CD14-positive monocyte (primary cell): Measurements from ENCODE around the gene RPS25. TPM values are rescaled to one million over a fixed set of nuclear protein-coding genes. Genes with fewer than 3 reads are reported as not detected.
A peak's percentile ranks its signal among the peaks of the same experiment; 100 is the strongest.

Experiments
- DNase-seq, 3 donors: peaks; one replicate each; pipeline ENCODE4 v3.0.0-alpha.2; 2011 to 2022
- H2AFZ ChIP-seq: 2 replicates; pipeline ENCODE4 v1.6.0; 2012; ENCODE audit warnings: mild to moderate bottlenecking, low read depth, low read length, inconsistent platforms; ENCODE audit not compliant: insufficient read depth, poor library complexity, severe bottlenecking
- H3K27ac ChIP-seq, 2 donors: 1 replicate in 1 of 2; 2 replicates in 1 of 2; pipeline ENCODE4 v1.5.1; 2012 to 2013; ENCODE audit warnings: low read length in 2 of 2, control low read depth in 1 of 2, inconsistent platforms in 1 of 2, low read depth in 1 of 2, mild to moderate bottlenecking in 1 of 2
- H3K27me3 ChIP-seq, 2 donors: one replicate each; pipeline versions ENCODE4 v1.6.0 to v1.6.1; 2011 to 2013; ENCODE audit warnings: low read length in 2 of 2; ENCODE audit not compliant: control insufficient read depth in 2 of 2, insufficient read depth in 2 of 2
- H3K36me3 ChIP-seq, 2 donors: replicated peaks in 1 of 2; 1 replicate in 1 of 2; 2 replicates in 1 of 2; pipeline versions ENCODE4 v1.5.1 to v1.6.1; 2012 to 2013; ENCODE audit warnings: low read length in 2 of 2, control low read depth in 1 of 2, inconsistent platforms in 1 of 2, mild to moderate bottlenecking in 1 of 2; ENCODE audit not compliant: insufficient read depth in 2 of 2, control insufficient read depth in 1 of 2
- H3K4me1 ChIP-seq, 2 donors: 1 replicate in 1 of 2; 2 replicates in 1 of 2; pipeline versions ENCODE4 v1.5.1 to v1.6.1; 2012 to 2013; ENCODE audit warnings: low read length in 2 of 2, control low read depth in 1 of 2, inconsistent platforms in 1 of 2, mild to moderate bottlenecking in 1 of 2, moderate library complexity in 1 of 2; ENCODE audit not compliant: insufficient read depth in 2 of 2, control insufficient read depth in 1 of 2
- H3K4me2 ChIP-seq: replicated peaks from 2 replicates; pipeline ENCODE3; 2012; ENCODE audit warnings: low read length, moderate library complexity, mild to moderate bottlenecking; ENCODE audit not compliant: poor library complexity, severe bottlenecking; ENCODE audit errors: extremely low read depth
- H3K4me3 ChIP-seq, 3 experiments: fragments of 200-600 bp in 1 of 3; sonication (generic) in 1 of 3; replicated peaks in 1 of 3; 1 replicate in 2 of 3; 2 replicates in 1 of 3; pipeline ENCODE4 v1.5.1; 2011 to 2013; ENCODE audit warnings: low read length in 3 of 3, mild to moderate bottlenecking in 3 of 3, control low read depth in 2 of 3, low read depth in 2 of 3, inconsistent platforms in 1 of 3, moderate library complexity in 1 of 3
- H3K79me2 ChIP-seq: 2 replicates; pipeline ENCODE4 v1.6.0; 2012; ENCODE audit warnings: mild to moderate bottlenecking, control low read depth, inconsistent platforms, low read length, moderate library complexity; ENCODE audit not compliant: insufficient read depth
- H3K9ac ChIP-seq: 2 replicates; pipeline ENCODE4 v1.6.0; 2017; ENCODE audit warnings: low read length, mild to moderate bottlenecking; ENCODE audit not compliant: insufficient read depth, poor library complexity, severe bottlenecking
- H3K9me3 ChIP-seq, 2 donors: replicated peaks in 1 of 2; 1 replicate in 1 of 2; 2 replicates in 1 of 2; pipeline versions ENCODE4 v1.5.1 to v1.6.1; 2012 to 2013; ENCODE audit warnings: low read length in 2 of 2, control low read depth in 1 of 2; ENCODE audit not compliant: control insufficient read depth in 1 of 2, insufficient read depth in 1 of 2
- H4K20me1 ChIP-seq: 2 replicates; pipeline ENCODE4 v1.6.0; 2012; ENCODE audit warnings: mild to moderate bottlenecking, low read length, control low read depth, moderate library complexity; ENCODE audit not compliant: insufficient read depth
- H3K27ac Mint-ChIP-seq, 7 donors: one replicate each; pipeline ENCODE4 v1.8.0; 2020; ENCODE audit warnings: mild to moderate bottlenecking in 7 of 7, mixed read lengths in 7 of 7, moderate library complexity in 6 of 7, inconsistent platforms in 2 of 7
- H3K27me3 Mint-ChIP-seq, 3 donors: one replicate each; pipeline ENCODE4 v1.8.0; 2021 to 2022; ENCODE audit warnings: low read depth in 3 of 3, mild to moderate bottlenecking in 3 of 3, mixed read lengths in 3 of 3, moderate library complexity in 3 of 3, inconsistent platforms in 1 of 3
- H3K36me3 Mint-ChIP-seq, 2 donors: one replicate each; pipeline ENCODE4 v1.8.0; 2020; ENCODE audit warnings: mixed read lengths in 2 of 2, inconsistent platforms in 1 of 2, mild to moderate bottlenecking in 1 of 2
- H3K4me1 Mint-ChIP-seq: one replicate; pipeline ENCODE4 v1.8.0; 2020; ENCODE audit warnings: mild to moderate bottlenecking, mixed read lengths
- H3K4me3 Mint-ChIP-seq, 2 donors: one replicate each; pipeline ENCODE4 v1.8.0; 2020; ENCODE audit warnings: mild to moderate bottlenecking in 2 of 2, mixed read lengths in 2 of 2, moderate library complexity in 1 of 2
- H3K9me3 Mint-ChIP-seq, 7 donors: one replicate each; pipeline ENCODE4 v1.8.0; 2020 to 2022; ENCODE audit warnings: mixed read lengths in 7 of 7, mild to moderate bottlenecking in 6 of 7, moderate library complexity in 6 of 7, inconsistent platforms in 2 of 7
- WGBS: methylation state at CpG from one replicate; pipeline ENCODE4 v1.1.5; 2013; ENCODE audit warnings: missing lambda C conversion rate; ENCODE audit not compliant: insufficient coverage; 5-methylcytosine and 5-hydroxymethylcytosine counted together
- intact Hi-C, 2 donors: fragments of 100-400 bp; cut with micrococcal nuclease; formaldehyde crosslinking; loops; one replicate each; pipeline versions ENCODE4 v1.15.0 to v1.15.1; 2023
- polyA plus RNA-seq, 3 donors: library from polyadenylated mRNA; depleted of rRNA in 1 of 3; unstranded in 2 of 3; stranded (reverse) in 1 of 3; fragments of 300-500 nt in 2 of 3; fragments of >200 nt in 1 of 3; fragmentation: Illumina TruSeq in 2 of 3; gene quantifications; 1 replicate in 2 of 3; 2 replicates in 1 of 3; pipeline ENCODE4 v1.2.3, GENCODE V29; 2012 to 2021
- TF ChIP-seq, protein P1 (sequence below): fragments of 200-600 bp; IDR thresholded peaks from one replicate; pipeline ENCODE4 v1.8.0; 2022; ENCODE audit warnings: antibody characterized with exemption, mild to moderate bottlenecking

RPS25 gene
- polyA plus RNA-seq, 3 donors, result 1,137 to 1,336 (median 1,264) TPM

DNA sequence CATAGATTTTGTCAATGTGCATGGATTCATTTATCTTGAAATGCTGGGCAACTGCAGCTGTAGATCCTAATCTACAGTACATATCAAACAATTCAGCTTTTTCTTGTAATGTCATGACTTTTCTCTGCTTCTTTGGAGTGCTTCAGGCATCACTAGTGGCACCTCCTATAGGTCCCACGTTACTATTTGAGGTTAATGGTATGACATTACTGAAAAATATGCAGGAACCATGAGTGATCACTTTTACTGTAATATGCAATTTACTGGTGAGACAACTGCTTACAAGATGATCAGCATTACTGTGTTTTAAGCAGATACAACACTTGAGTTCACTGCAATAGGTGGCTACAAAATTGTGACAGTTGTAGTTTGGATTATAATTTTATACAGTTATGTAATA, 17.2 kb downstream of the RPS25 start:
- TF ChIP-seq, protein P1, sequence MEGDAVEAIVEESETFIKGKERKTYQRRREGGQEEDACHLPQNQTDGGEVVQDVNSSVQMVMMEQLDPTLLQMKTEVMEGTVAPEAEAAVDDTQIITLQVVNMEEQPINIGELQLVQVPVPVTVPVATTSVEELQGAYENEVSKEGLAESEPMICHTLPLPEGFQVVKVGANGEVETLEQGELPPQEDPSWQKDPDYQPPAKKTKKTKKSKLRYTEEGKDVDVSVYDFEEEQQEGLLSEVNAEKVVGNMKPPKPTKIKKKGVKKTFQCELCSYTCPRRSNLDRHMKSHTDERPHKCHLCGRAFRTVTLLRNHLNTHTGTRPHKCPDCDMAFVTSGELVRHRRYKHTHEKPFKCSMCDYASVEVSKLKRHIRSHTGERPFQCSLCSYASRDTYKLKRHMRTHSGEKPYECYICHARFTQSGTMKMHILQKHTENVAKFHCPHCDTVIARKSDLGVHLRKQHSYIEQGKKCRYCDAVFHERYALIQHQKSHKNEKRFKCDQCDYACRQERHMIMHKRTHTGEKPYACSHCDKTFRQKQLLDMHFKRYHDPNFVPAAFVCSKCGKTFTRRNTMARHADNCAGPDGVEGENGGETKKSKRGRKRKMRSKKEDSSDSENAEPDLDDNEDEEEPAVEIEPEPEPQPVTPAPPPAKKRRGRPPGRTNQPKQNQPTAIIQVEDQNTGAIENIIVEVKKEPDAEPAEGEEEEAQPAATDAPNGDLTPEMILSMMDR, result no peak
- no peak overlapping the region for H3K4me2 ChIP-seq
- no peak overlapping the region for H3K4me3 ChIP-seq
- intact Hi-C loops, result no loop called here
- H3K27me3 Mint-ChIP-seq, result peaks cover 0 to 2% (median 0%) of the 10 kb centered on the region in 3 donors
- peaks cover 19 to 23% of the 10 kb centered on the region in 2 donors for H3K4me1 ChIP-seq
- no peak overlapping the region for H3K4me3 Mint-ChIP-seq
- peaks cover 47 to 69% of the 10 kb centered on the region in 2 donors for H3K36me3 Mint-ChIP-seq
- no peak for DNase-seq
- H3K79me2 ChIP-seq, result peaks cover 34% of the 10 kb centered on the region
- H4K20me1 ChIP-seq, result no peaks in the 10 kb centered on the region
- no peaks in the 10 kb centered on the region for H3K27me3 ChIP-seq
- no peak overlapping the region for H3K27ac ChIP-seq
- no peaks in the 10 kb centered on the region for H3K9me3 ChIP-seq
- H3K9me3 Mint-ChIP-seq, result no peaks in the 10 kb centered on the region
- H3K27ac Mint-ChIP-seq, result no peak overlapping the region
- no peak overlapping the region for H2AFZ ChIP-seq
- no peak overlapping the region for H3K9ac ChIP-seq
- 60% methylated on average over 1 of the region's 1 CpG for WGBS
- H3K4me1 Mint-ChIP-seq, result peaks cover 25% of the 10 kb centered on the region
- H3K36me3 ChIP-seq, result peaks cover 42 to 67% of the 10 kb centered on the region in 2 donors

GRCh38 chr11:118998822-118999221, 19.3 kb downstream of the RPS25 start:
- Mint-ChIP-seq H3K9me3 (no peaks in the 10 kb centered on the region), H3K4me1 (peaks cover 25% of the 10 kb centered on the region), H3K4me3 (peak overlapping the region; percentile 95 to 97), H3K36me3 (peaks cover 37 to 52% of the 10 kb centered on the region in 2 donors), H3K27ac (peak overlapping the region; percentile 91 to 97 (median 95)), H3K27me3 (peaks cover 0 to 2% (median 0%) of the 10 kb centered on the region in 3 donors)
- H3K27me3 ChIP-seq, result no peaks in the 10 kb centered on the region
- no peaks in the 10 kb centered on the region for H3K9me3 ChIP-seq
- H3K4me2 ChIP-seq, result peak overlapping the region; percentile 99
- DNase-seq, result no peak
- peak overlapping the region; percentile 95 for H2AFZ ChIP-seq
- TF ChIP-seq, protein P1, result no peak
- 100% methylated on average over 3 of the region's 6 CpGs for WGBS
- peaks cover 34% of the 10 kb centered on the region for H3K79me2 ChIP-seq
- intact Hi-C loops, result loop anchor here (1.0 to 5.0 kb wide), 3 partner anchors 17 to 33 kb away; partner anchors contain the start of gene SLC37A4 (in 1 of the 2)
- peak overlapping the region in 1 of 3 experiments; percentile 87 for H3K4me3 ChIP-seq
- H4K20me1 ChIP-seq, result no peaks in the 10 kb centered on the region
- peaks cover 31 to 46% of the 10 kb centered on the region in 2 donors for H3K36me3 ChIP-seq
- peaks cover 19 to 23% of the 10 kb centered on the region in 2 donors for H3K4me1 ChIP-seq
- H3K27ac ChIP-seq, result peak overlapping the region in 1 of 2 donors; percentile 87
- peak overlapping the region; percentile 89 for H3K9ac ChIP-seq
